OCI-M2 (cell line): Measurements from ENCODE around the gene APOL3.
"Not testable (repeated sequence)": the region's sequence is repeated elsewhere in the genome, so short reads cannot be mapped to it uniquely, and the experiment has no call there.

Experiments
- DNase-seq: peaks from one replicate; lab custom pipeline; 2025; ENCODE audit not compliant: unreplicated experiment; lab: John Stamatoyannopoulos, UW

The APOL3 gene

GRCh38 chr22:36193577-36193976 lies 33.0 kb upstream of the APOL3 start:
- no peak for DNase-seq

GRCh38 chr22:36193171-36193570 lies 32.6 kb upstream of the APOL3 start:
- no peak for DNase-seq

- DNase-seq = no peak
Measured at GRCh38 chr22:36192542-36192941, 32.0 kb upstream of the APOL3 start.

GRCh38 chr22:36191106-36191836 lies 30.7 kb upstream of the APOL3 start:
- DNase-seq = no peak

- DNase-seq = not testable (repeated sequence)
Measured at GRCh38 chr22:36187862-36188261, 27.3 kb upstream of the APOL3 start.

GRCh38 chr22:36185828-36186624 lies 25.5 kb upstream of the APOL3 start:
- no peak for DNase-seq

- DNase-seq = no peak
Measured at GRCh38 chr22:36184433-36185025, 24.0 kb upstream of the APOL3 start.

GRCh38 chr22:36183446-36183845 lies 22.9 kb upstream of the APOL3 start:
- no peak for DNase-seq

GRCh38 chr22:36182857-36183256 lies 22.3 kb upstream of the APOL3 start:
- DNase-seq = no peak

GRCh38 chr22:36182056-36182455 lies 21.5 kb upstream of the APOL3 start:
- no peak for DNase-seq

GRCh38 chr22:36180928-36181327 lies 20.4 kb upstream of the APOL3 start:
- no peak for DNase-seq

- DNase-seq = no peak
Measured at GRCh38 chr22:36180038-36180880, 19.7 kb upstream of the APOL3 start.

- DNase-seq = no peak
Measured at GRCh38 chr22:36177160-36177559, 16.6 kb upstream of the APOL3 start.

- DNase-seq = no peak
Measured at GRCh38 chr22:36175892-36176291, 15.3 kb upstream of the APOL3 start.

GRCh38 chr22:36171941-36172340 lies 11.4 kb upstream of the APOL3 start:
- DNase-seq = no peak

GRCh38 chr22:36166518-36167220 lies 6.1 kb upstream of the APOL3 start:
- DNase-seq = no peak

GRCh38 chr22:36166086-36166485 lies 5.5 kb upstream of the APOL3 start:
- no peak for DNase-seq

- DNase-seq = no peak
Measured at GRCh38 chr22:36165141-36165540, 4.6 kb upstream of the APOL3 start.

- DNase-seq = no peak
Measured at GRCh38 chr22:36164621-36165020, 4.1 kb upstream of the APOL3 start.

GRCh38 chr22:36163497-36163896 lies 2.9 kb upstream of the APOL3 start:
- DNase-seq = no peak
